Medulla oblongata (tissue), 1 donor: ENCODE data around the gene TOM1.

Source experiments
- DNase-seq: peaks from one replicate; pipeline ENCODE4 v3.0.0-alpha.2; 2015; ENCODE audit errors: extremely low spot score

TOM1 gene

GRCh38 chr22:35307372-35307771 lies 7.7 kb downstream of the TOM1 start:
- no peak for DNase-seq

- no peak for DNase-seq
Measured at GRCh38 chr22:35307892-35308291, 8.2 kb downstream of the TOM1 start.

DNA sequence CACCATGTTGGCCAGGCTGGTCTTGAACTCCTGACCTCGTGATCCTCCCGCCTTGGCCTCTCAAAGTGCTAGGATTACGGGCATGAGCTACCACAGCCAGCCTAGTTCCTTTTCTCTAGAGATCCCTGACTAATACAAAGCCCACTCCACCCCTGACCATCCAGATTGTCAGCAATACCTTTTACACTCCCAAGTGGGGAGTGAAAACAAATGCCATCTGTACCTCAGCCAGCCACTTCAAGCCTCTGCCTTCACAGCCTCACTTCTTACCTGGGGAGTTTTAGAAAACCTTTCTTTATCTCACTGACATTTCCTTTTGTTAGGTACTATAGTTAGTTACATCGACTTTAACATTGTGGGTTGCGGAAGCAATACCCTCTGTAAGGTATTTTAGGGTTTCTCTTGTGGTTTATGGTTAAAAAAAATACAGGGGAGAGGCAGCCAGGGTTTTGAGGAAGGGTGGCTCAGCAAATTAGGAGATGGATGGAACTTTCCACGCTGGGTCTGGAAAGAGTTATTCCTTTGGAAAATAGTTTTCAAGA lies 8.9 kb downstream of the TOM1 start:
- DNase-seq = no peak

DNA sequence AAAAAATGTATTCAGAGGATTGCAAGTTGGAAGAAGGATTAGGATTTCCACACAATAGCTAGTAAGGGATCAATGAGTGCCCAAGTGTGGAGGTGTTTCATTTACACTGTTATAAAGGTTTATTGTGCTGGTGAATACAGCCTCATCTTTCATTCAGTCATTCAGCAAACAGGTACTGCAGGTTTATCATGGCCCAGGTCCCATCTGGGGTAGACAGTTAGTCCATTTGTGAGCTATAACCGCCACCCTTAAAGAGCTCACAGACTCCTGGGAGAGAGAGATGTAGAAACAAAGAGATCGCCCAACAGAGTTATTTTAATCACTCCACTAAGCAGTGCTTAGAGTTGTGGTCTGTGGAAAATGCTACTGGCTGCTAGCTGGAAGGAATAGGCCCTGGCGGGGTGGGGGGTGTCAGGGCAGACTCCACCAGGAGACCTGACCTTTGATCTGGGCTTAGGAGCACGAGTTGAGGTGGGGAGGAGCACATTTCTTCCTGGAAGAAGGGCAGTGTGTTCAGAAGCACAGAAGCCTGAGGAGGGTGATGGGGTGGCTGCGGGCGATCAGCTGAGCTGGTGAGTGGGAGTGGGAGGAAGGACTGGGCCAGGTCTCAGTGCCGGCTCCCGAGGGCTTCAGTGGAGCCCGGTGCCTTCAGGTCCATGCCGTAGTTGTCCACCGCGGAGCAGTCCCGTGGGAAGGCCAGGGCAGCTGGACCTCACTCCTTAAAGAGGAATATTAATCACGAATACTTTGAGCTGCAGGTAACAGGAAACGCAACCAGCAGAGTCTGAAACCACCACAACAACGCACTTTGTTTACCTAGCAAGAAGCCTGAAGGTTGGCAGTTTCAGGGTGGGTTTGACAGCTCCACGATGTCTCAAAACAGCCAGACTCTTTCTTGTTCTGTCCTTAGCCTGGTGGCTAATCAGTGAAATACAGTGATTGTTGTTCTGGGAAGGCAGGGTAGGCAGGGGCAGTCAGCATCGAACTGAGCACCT lies 11.2 kb downstream of the TOM1 start:
- no peak for DNase-seq

DNA sequence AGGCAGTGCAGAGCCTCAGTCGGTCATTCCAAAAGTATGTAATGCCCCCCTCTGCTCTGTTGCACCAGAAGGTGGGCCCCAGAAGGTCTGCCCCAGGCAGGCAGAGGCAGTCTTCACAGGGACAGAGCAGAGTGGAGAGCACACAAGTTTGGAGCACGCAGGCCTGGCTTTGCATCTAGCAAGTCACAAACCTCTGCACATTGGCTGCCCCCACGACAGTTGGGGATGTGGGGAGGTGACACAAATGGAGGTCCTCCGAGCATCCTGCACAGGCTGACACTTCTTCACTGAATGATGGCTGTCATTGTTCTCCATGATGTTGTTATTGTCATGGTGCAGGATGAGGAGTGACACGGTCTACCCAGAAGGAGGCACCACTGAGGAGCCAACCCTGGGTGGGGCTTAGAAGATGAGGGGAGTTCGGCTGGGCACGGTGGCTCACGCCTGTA lies 11.9 kb downstream of the TOM1 start:
- DNase-seq = no peak

GRCh38 chr22:35312198-35313059 lies 12.7 kb downstream of the TOM1 start:
- no peak for DNase-seq

- DNase-seq = no peak
Measured at GRCh38 chr22:35313311-35314121, 13.8 kb downstream of the TOM1 start.

- DNase-seq = no peak
Measured at GRCh38 chr22:35314161-35314942, 14.7 kb downstream of the TOM1 start.

- no peak for DNase-seq
Measured at GRCh38 chr22:35315141-35315854, 15.6 kb downstream of the TOM1 start.

- DNase-seq = no peak
Measured at GRCh38 chr22:35315855-35316745, 16.4 kb downstream of the TOM1 start.

DNA sequence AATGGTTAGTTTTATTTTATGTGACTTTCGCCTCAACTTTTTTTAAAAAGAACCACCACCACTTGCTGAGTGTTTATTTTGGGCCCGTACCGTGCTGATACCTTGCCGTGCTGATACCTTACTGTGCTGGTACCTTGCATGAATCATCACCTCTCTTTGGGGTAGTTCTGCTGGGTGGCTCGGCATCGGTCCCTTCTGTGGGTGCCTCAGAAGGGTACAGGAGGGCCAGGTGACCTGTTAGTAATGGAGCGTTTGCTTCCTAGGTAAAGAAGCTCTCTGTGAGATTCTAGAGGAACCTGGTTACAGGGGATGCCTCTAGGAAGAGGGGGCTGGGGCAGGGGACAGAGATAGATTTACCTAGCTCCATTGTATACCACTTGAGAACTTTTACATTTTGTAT lies 17.1 kb downstream of the TOM1 start:
- no peak for DNase-seq

- no peak for DNase-seq
Measured at GRCh38 chr22:35317680-35318290, 18.1 kb downstream of the TOM1 start.

DNA sequence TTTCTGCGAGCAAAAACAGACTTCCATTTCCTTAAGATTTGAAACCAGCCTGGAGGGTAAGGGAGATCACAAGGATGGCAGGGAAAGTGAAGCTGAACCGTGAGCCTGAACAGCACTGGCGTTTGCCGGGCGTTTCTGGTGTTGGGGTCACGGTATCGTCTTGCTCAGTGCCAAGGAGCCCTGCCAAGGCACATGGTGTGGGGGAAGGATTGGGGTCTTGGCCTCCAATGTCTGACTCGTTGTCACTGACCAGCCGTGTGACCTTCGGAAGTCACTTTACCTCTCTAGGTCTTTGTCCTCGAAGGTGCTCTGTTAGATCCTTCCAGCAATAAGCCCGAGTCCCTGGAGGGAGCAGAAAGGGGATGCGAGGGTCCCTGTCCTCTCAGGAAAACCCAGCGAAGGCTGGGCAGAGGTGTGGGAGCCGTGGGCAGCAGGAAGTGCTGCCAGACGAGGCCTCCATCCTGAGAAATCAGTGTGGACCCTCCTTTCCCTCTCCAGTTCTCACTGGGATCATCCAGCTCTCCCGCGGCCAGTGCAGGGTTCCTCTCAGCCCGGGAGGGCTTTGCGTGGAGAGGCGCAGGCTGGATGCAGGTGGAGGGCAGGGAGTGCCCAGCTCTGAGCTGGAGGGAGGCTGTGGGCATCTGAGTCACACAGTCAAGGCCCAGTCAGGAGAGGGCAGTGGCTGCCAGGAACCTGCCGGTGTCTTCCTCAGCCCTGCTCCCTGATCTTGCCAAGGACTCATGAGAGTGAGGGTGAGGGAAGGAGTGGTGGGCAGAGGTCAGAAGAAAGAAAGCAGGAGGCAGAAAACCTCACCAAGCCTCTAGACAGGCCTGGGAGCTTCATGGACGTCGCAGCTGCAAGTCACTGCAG lies 18.9 kb downstream of the TOM1 start:
- no peak for DNase-seq

- no peak for DNase-seq
Measured at GRCh38 chr22:35319244-35319985, 19.7 kb downstream of the TOM1 start.

DNA sequence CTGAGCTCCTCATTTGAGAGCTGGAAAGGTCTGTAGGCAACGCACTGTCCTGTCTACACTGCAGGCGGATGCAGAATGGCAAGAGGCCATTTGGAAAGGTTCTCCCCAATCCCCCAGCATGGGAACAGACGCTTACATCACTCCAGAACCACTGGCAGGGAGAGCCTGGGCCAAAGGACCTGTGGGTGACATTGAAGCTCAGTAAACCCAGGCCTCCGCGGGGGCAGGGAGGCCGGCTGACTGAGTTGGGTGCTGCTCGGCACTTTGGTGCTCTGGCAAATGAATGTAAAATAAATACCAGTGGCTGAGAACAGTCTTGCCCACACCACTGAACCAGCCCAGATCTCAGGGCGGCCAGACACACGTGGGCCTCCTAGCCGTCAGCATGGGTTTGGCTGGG lies 22.4 kb downstream of the TOM1 start:
- no peak for DNase-seq

- no peak for DNase-seq
Measured at GRCh38 chr22:35322893-35323292, 23.2 kb downstream of the TOM1 start.

- DNase-seq = no peak
Measured at GRCh38 chr22:35323305-35323704, 23.6 kb downstream of the TOM1 start.
